Adipocyte (in vitro differentiated cells): ENCODE results near the gene IL1RAPL2.
"Not testable (repeated sequence)": the region's sequence is repeated elsewhere in the genome, so short reads cannot be mapped to it uniquely, and the experiment has no call there.

Source experiments
- DNase-seq: peaks from one replicate; pipeline ENCODE4 v3.0.0-alpha.2; 2015; ENCODE audit warnings: low read depth
- H3K27me3 ChIP-seq: replicated peaks from 2 replicates; pipeline ENCODE4 v1.7.0; 2013; ENCODE audit warnings: mild to moderate bottlenecking, low read length, moderate library complexity; ENCODE audit not compliant: control insufficient read depth, insufficient read depth
- H3K36me3 ChIP-seq: 2 replicates; pipeline ENCODE4 v1.7.0; 2013; ENCODE audit warnings: low read length, mild to moderate bottlenecking, moderate library complexity; ENCODE audit not compliant: control insufficient read depth, insufficient read depth, severe bottlenecking
- H3K4me1 ChIP-seq: 2 replicates; pipeline ENCODE4 v1.7.0; 2013; ENCODE audit warnings: mild to moderate bottlenecking, low read length, moderate library complexity; ENCODE audit not compliant: control insufficient read depth, insufficient read depth
- H3K4me3 ChIP-seq: 2 replicates; pipeline ENCODE4 v1.7.0; 2013; ENCODE audit warnings: mild to moderate bottlenecking, low read length, moderate library complexity
- H3K9ac ChIP-seq: 2 replicates; pipeline ENCODE4 v1.7.0; 2013; ENCODE audit warnings: mild to moderate bottlenecking, low read length, moderate library complexity
- H3K9me3 ChIP-seq: 2 replicates; pipeline ENCODE4 v1.7.0; 2013; ENCODE audit warnings: mild to moderate bottlenecking, low read length, moderate library complexity; ENCODE audit not compliant: control insufficient read depth

IL1RAPL2 gene

DNA sequence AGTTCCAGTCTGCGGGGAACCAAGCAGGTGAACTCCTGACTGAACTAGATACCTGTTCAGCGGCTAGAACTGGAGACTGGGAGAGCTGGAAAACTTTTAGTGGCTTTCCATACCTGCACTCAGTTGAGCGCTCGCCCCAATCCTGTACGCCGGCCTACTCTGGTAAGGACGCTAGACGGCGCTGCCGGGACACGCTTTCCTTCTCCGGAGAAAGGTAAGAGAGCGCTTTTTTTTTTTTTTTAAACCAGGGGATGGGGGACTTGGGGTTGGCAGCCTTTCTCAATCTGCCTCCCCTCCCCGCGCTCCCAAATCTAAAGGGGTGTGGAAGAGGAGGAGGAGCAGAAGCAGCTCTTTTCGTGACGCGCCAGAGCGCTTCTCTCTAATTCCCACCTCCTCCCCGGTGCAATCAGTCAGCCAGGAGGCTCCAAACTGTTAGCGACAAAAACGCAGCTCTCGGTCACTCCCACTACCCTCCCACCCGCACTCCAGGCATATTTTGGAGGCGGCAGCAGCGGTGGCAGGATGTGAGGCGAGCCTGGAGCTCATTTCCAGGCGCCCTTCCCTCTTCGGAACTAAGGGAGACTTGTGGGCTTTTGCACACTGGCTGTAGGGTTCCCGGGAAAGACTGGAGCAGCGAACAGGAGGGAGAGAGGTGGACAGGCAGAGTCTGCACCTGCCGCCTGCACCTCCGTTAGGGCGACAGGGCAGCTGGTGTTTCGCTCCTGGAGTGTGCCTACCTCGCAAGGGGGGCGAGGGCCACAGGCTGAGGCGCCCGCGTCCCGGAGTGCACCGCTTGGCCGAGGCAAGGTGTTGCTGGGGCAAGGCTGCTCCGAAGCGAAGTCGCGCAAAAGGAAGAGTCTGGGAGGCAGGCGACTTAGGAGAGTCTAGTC, at the start of gene IL1RAPL2:
IL1RAPL2 (plus strand) TSS at position 409 of the 890 bp plus-strand sequence.
- H3K4me1 ChIP-seq, result no peaks in the 10 kb centered on the region
- peaks cover 54% of the 10 kb centered on the region for H3K27me3 ChIP-seq
- no peak within 1 kb of the TSS for H3K4me3 ChIP-seq
- H3K9me3 ChIP-seq, result no peaks in the 10 kb centered on the region
- peak; percentile 29 for DNase-seq
- no peak within 1 kb of the TSS for H3K9ac ChIP-seq
- no peaks in the 10 kb centered on the region for H3K36me3 ChIP-seq

DNA sequence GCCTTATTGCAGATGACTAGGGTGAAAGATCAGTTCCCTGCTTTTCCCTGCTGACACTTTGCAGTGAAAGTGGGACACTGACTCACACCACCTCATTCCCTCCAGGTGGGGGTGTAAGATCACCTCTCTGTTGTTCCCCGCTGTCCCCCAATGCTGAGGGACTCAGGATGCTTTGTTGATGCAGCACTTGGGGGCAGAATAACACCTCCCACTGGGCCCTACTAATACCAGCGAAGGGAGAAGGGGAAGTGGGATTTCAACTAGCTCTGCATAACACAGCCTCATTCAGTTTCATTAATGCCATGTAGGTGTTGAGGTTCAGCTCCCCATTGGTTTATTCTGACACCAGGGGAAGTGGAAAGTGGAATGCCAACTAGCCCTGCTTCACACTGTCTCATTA, 43.6 kb upstream of the IL1RAPL2 start:
- Histone ChIP-seq H3K4me1 (no peaks in the 10 kb centered on the region), H3K4me3 (no peak overlapping the region), H3K36me3 (no peaks in the 10 kb centered on the region), H3K27me3 (peaks cover 14% of the 10 kb centered on the region), H3K9me3 (peaks cover 9% of the 10 kb centered on the region), H3K9ac (no peak overlapping the region)
- no peak for DNase-seq

DNA sequence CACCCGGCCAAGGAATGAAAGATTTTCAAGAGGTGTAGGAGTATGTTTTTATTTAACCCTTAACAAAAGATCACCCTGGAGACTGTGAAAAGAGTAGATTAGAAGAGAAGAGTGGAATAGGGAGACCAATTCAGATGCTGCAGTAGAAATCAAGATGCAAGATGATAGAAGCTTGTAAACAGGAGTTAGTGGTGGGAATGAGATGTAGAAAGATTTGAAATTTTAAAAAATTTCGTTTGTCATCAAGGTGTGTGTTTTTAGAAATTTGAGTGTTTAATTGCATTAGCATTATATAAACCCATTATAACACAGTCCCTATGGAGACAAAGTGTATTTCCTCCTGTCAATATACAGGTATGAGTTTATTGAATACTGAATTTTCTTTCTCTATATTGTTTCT, 42.1 kb upstream of the IL1RAPL2 start:
- Histone ChIP-seq H3K4me1 (no peaks in the 10 kb centered on the region), H3K9me3 (peaks cover 19% of the 10 kb centered on the region), H3K4me3 (no peak overlapping the region), H3K27me3 (peaks cover 14% of the 10 kb centered on the region), H3K9ac (no peak overlapping the region), H3K36me3 (no peaks in the 10 kb centered on the region)
- DNase-seq, result no peak

DNA sequence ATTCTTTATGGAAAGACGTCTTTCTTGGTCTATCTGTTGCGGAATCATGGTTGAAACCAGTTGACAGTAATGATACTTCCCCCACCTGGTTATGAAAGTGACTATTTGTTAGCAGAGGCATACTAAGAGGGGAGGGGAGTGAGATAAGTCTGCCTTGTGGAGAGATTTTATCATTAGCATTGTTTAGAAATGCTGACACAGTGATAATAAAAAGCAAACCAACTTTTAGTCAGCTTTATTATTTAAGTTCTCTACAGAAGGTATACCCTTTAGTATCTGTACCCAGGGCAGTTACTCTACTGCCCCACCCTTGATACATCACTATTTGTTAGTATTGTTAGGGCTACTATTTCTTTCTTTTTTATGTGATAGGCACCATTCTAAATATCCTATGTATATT, 26.9 kb upstream of the IL1RAPL2 start:
- Histone ChIP-seq H3K27me3 (no peaks in the 10 kb centered on the region), H3K9me3 (peaks cover 11% of the 10 kb centered on the region), H3K36me3 (no peaks in the 10 kb centered on the region), H3K9ac (no peak overlapping the region), H3K4me1 (no peaks in the 10 kb centered on the region), H3K4me3 (no peak overlapping the region)
- no peak for DNase-seq

DNA sequence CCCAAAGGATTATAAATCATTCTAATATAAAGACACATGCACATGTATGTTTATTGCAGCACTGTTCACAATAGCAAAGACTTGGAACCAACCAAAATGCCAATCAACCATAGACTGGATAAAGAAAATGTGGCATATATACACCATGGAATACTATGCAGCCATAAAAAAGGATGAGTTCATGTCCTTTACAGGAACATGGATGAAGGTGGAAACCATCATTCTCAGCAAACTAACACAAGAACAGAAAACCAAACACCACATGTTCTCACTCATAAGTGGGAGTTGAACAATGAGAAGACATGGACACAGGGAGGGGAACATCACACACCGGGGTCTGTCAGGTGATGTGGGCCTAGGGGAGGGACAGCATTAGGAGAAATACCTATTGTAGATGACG, 23.6 kb upstream of the IL1RAPL2 start:
- H3K36me3 ChIP-seq, H3K27me3 ChIP-seq, H3K4me1 ChIP-seq, DNase-seq, H3K4me3 ChIP-seq, H3K9me3 ChIP-seq, H3K9ac ChIP-seq: not testable (repeated sequence)

DNA sequence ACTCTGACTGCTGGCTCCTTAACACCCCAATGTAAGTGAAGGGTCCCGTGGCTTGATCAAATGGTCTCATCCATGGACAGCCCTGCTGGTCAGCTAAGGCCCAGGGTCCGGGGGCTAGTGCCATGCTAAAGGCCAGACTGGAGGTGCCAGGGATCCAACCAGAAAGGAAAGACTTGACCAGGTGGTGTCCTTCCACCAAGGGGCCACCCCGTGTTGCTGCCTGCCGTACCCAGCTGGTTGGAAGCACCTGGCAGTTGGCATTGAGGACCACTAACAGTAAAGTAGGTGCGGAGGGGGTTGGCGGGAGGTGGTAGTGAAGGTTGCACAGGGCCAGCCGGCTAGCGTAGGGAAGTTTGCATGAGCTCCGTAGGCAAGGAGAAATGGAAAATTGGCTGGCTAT, 1.7 kb upstream of the IL1RAPL2 start:
- Histone ChIP-seq H3K27me3 (peaks cover 44% of the 10 kb centered on the region), H3K36me3 (no peaks in the 10 kb centered on the region), H3K9me3 (no peaks in the 10 kb centered on the region), H3K4me1 (no peaks in the 10 kb centered on the region), H3K9ac (no peak overlapping the region), H3K4me3 (no peak overlapping the region)
- no peak for DNase-seq

DNA sequence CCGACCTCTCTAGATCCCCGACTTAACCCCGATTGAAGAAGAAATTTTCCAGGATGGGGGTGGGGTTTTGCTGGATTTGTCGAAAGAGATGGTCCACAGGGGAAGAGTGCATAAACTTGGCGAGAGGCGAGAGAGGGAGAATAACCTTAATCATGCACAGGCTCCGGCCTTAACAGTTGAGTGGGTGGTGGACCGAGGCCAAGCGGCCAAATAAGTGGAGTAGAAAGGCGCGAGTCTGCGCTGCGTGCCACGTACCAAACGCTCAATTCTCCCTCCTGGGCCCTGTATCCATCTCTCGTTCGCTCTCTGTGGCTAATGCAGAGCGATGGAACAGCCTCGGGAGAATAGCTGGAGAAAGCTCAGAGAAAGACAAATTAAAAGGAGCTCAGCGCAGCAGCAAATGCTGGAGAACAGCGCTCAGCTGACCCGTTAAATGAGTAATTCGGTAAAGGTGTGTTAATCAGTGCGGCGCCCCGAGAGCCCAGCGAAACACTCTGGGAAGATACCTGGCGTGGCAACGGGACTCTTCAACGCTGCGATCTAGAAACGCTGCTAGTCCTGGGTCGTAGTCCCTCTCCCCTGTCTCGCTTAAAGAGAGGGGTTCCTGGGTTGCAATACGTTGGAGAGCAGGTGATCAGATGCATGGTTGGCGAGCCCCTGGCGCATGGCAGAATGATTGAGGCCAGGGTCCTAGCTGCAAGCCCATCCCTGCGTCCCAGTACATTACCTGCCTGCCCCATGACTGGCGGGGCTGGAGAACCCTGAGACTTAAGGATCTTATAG, 887 bp upstream of the IL1RAPL2 start:
- H3K4me1 ChIP-seq, result no peaks in the 10 kb centered on the region
- DNase-seq, result no peak
- H3K27me3 ChIP-seq, result peaks cover 50% of the 10 kb centered on the region
- H3K36me3 ChIP-seq, result no peaks in the 10 kb centered on the region
- no peak overlapping the region for H3K4me3 ChIP-seq
- no peak overlapping the region for H3K9ac ChIP-seq
- H3K9me3 ChIP-seq, result no peaks in the 10 kb centered on the region

DNA sequence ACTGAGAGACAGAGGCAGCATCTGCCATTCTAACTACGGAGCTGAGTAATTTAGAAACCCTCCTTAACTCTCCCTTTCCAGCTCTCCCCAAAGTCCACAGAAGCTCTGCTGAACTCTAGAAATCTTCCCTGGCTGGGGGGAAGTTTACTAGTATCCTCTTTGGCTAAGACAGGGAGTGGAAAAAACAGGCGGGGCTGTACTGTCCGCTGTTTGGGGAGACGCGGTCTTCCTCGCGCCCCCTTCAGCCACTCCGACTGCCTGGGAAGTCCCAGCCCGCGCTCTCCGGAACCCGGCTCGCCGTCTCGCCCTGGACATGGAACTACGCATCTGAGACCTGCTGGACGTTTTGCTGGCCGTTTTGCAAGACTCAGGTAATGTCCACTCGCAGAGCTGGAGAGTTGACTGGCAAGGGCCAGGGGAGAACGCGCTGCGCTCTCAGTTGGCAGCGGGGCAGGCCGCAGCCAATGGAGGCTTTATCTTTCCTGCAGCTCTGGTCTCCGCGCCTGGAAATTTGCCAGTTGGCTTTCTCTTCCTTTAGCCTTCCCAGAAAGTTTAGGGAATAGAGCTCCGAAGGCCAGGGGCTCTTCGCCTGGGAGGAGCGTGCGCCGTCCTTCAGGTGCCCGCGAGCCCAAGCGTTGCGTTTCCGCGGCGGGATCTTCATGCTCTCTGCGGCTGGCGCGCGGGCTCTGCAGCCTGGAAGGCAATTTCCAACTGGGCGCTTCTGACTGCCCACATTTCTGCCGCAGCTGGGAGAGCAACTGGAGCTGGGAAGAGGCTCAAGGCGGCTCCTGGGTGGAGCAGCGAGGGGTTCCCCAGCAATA, 892 bp downstream of the IL1RAPL2 start:
- no peak overlapping the region for H3K9ac ChIP-seq
- no peak overlapping the region for H3K4me3 ChIP-seq
- no peaks in the 10 kb centered on the region for H3K36me3 ChIP-seq
- H3K27me3 ChIP-seq, result peaks cover 56% of the 10 kb centered on the region
- H3K9me3 ChIP-seq, result peaks cover 3% of the 10 kb centered on the region
- no peaks in the 10 kb centered on the region for H3K4me1 ChIP-seq
- no peak for DNase-seq

DNA sequence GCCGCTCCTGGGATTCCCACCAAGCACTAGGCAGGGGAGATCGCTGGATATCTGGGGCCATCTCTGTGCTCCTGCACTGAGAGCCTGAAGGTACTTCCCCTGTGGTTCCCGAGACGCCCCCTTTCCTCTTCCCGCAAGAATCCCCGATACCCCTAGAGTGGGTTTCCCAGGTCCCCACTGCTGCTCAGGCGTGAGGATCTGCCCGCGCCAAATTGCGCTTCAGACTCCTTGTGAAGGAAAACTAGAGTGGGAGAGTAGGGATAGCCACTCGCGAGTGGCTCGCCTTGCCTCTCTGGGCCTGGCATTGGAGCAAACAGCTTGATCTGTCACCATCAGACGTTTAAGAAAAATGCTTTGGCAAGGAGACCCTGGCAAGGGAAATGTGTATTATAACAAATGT, 1.5 kb downstream of the IL1RAPL2 start:
- no peak for DNase-seq
- no peak overlapping the region for H3K4me3 ChIP-seq
- no peaks in the 10 kb centered on the region for H3K4me1 ChIP-seq
- no peak overlapping the region for H3K9ac ChIP-seq
- no peaks in the 10 kb centered on the region for H3K36me3 ChIP-seq
- H3K27me3 ChIP-seq, result peaks cover 56% of the 10 kb centered on the region
- peaks cover 3% of the 10 kb centered on the region for H3K9me3 ChIP-seq

DNA sequence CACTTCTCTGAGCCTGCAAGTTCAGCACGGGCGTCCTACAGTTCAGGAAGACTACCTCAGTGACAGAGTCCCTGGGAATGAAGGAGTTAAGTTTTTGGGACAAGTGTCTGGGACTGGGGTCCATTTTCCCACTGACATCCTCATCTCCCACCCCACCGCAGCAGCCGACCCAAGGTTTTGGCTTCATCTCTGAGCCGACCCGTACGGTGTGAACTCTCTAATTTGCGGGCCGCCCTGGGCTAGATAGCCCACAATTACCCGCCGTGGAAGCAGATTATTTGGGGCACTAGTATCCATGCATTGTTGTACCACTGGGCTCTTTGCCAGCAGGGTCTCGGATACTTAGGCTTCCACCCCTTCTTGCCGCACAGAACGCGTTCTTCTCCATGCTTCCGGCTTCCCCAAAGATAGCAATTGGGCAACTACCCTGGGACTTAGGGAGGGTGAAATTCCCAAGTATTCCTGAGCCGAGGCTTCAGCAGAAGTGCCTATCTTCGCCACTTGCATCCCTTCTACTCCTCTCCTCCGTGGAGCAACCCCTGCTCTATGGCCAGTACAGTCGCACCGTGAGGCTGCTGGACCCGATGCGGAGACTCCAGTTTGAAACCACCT, 2.4 kb downstream of the IL1RAPL2 start:
- Histone ChIP-seq H3K36me3 (no peaks in the 10 kb centered on the region), H3K9ac (no peak overlapping the region), H3K9me3 (peaks cover 3% of the 10 kb centered on the region), H3K4me3 (no peak overlapping the region), H3K27me3 (peaks cover 58% of the 10 kb centered on the region), H3K4me1 (no peaks in the 10 kb centered on the region)
- DNase-seq, result no peak
